HCT116 (cell line): ENCODE data around the gene MAU2. TPM values are rescaled to one million over a fixed set of nuclear protein-coding genes. Genes with fewer than 3 reads are reported as not detected.
"Not testable (repeated sequence)": the region's sequence is repeated elsewhere in the genome, so short reads cannot be mapped to it uniquely, and the experiment has no call there.

Experiments used
- ATAC-seq: fragments of 200-7000 bp; cut with Tn5 transposase; 2 replicates; pipeline ENCODE4 v1.9.1; 2020; ENCODE audit warnings: mild to moderate bottlenecking, moderate library complexity
- BruUV-seq: library from RNA; stranded (reverse); fragments of 400-500 nt; replicated peaks from 2 replicates; lab custom pipeline; 2021; lab: Mats Ljungman, UMichigan
- CTCF ChIA-PET: fragments of 300-600 bp; sonication (Branson Sonifier 250); formaldehyde crosslinking; loops from one replicate; lab custom pipeline; 2021; ENCODE audit warnings: antibody characterized with exemption; lab: Charles Lee
- POLR2A ChIA-PET: fragments of 300-600, 350-600 bp; sonication (Branson Sonifier 250); formaldehyde crosslinking; loops from one replicate; lab custom pipeline; 2021; ENCODE audit warnings: antibody characterized with exemption; lab: Charles Lee
- RAD21 ChIA-PET, 2 experiments: fragments of 300-600 bp; sonication (Branson Sonifier 250); formaldehyde crosslinking; loops; one replicate each; lab custom pipeline; 2023; ENCODE audit warnings: low total read pairs in 2 of 2; ENCODE audit not compliant: uncharacterized antibody in 2 of 2, unreplicated experiment in 2 of 2, low non-redundant PET in 1 of 2; lab: Charles Lee
- DNase-seq: peaks from one replicate; pipeline ENCODE4 v3.0.0-alpha.2; 2010; ENCODE audit warnings: low read depth, low spot score
- H2AFZ ChIP-seq: fragments of 200-600 bp; shearing (Covaris generic), sonication (generic); 2 replicates; pipeline ENCODE4 v1.6.1; 2017; ENCODE audit warnings: low read depth, mixed run types, mixed read lengths, antibody characterized with exemption, low read length; ENCODE audit not compliant: poor library complexity, severe bottlenecking
- H3K27ac ChIP-seq: 2 replicates; pipeline ENCODE4 v1.5.1; 2012; ENCODE audit warnings: low read depth, low read length
- H3K27me3 ChIP-seq: fragments of 200-600 bp; sonication (generic); 2 replicates; pipeline ENCODE4 v1.6.1; 2016; ENCODE audit warnings: mixed run types, low read length, mixed read lengths; ENCODE audit not compliant: insufficient read depth
- H3K36me3 ChIP-seq, 2 experiments: fragments of 200-500 bp in 1 of 2; fragments of 200-600 bp in 1 of 2; sonication (Bioruptor generic) in 1 of 2; sonication (generic) in 1 of 2; 2 replicates each; pipeline versions ENCODE4 v1.5.1 to v1.6.1; 2014 to 2016; ENCODE audit warnings: low read length in 2 of 2, inconsistent platforms in 1 of 2, mixed read lengths in 1 of 2, mixed run types in 1 of 2; ENCODE audit not compliant: insufficient read depth in 2 of 2, control insufficient read depth in 1 of 2
- H3K4me1 ChIP-seq, 2 experiments: fragments of 200-600 bp in 1 of 2; sonication (generic) in 1 of 2; 2 replicates each; pipeline versions ENCODE4 v1.5.1 to v1.6.1; 2012 to 2017; ENCODE audit warnings: low read length in 2 of 2, inconsistent platforms in 1 of 2, mild to moderate bottlenecking in 1 of 2, mixed read lengths in 1 of 2, mixed run types in 1 of 2, moderate library complexity in 1 of 2; ENCODE audit not compliant: insufficient read depth in 2 of 2, control insufficient read depth in 1 of 2
- H3K4me2 ChIP-seq: fragments of 200-600 bp; sonication (generic); 2 replicates; pipeline ENCODE4 v1.6.1; 2017; ENCODE audit warnings: mixed run types, low read length, mixed read lengths
- H3K4me3 ChIP-seq, 2 experiments: fragments of 200-600 bp in 1 of 2; sonication (generic) in 1 of 2; replicated peaks in 1 of 2; 2 replicates each; pipeline ENCODE4 v1.5.1; 2011 to 2016; ENCODE audit warnings: low read length in 2 of 2, control low read depth in 1 of 2, low read depth in 1 of 2, mild to moderate bottlenecking in 1 of 2, mixed read lengths in 1 of 2, mixed run types in 1 of 2
- H3K79me2 ChIP-seq: fragments of 200-600 bp; sonication (generic); 2 replicates; pipeline ENCODE4 v1.6.1; 2017; ENCODE audit warnings: mild to moderate bottlenecking, mixed run types, low read length, moderate library complexity, mixed read lengths; ENCODE audit not compliant: insufficient read depth
- H3K9ac ChIP-seq: fragments of 200-600 bp; sonication (generic); 2 replicates; pipeline ENCODE4 v1.6.1; 2016; ENCODE audit warnings: low read length, mixed read lengths
- H3K9me2 ChIP-seq: fragments of 200-600 bp; sonication (generic), shearing (Covaris generic); 2 replicates; pipeline ENCODE4 v1.6.1; 2017; ENCODE audit warnings: mixed run types, mild to moderate bottlenecking, moderate library complexity; ENCODE audit not compliant: insufficient read depth
- H3K9me3 ChIP-seq, 2 experiments: fragments of 200-500 bp in 1 of 2; fragments of 200-600 bp in 1 of 2; sonication (Bioruptor generic) in 1 of 2; sonication (generic) in 1 of 2; 2 replicates each; pipeline ENCODE4 v1.6.1; 2014 to 2017; ENCODE audit warnings: low read length in 2 of 2, mixed read lengths in 2 of 2, inconsistent platforms in 1 of 2, low read depth in 1 of 2, mild to moderate bottlenecking in 1 of 2, mixed run types in 1 of 2, moderate library complexity in 1 of 2; ENCODE audit not compliant: control insufficient read depth in 1 of 2, insufficient read depth in 1 of 2
- H4K20me1 ChIP-seq: fragments of 200-600 bp; sonication (generic), shearing (Covaris generic); 2 replicates; pipeline ENCODE4 v1.6.1; 2017; ENCODE audit warnings: mixed run types, mild to moderate bottlenecking, moderate library complexity; ENCODE audit not compliant: insufficient read depth
- CEBPB ChIP-seq: IDR thresholded peaks from 2 replicates; pipeline ENCODE4 v1.6.1; 2012; ENCODE audit warnings: low read depth
- EGR1 ChIP-seq: IDR thresholded peaks from 2 replicates; pipeline ENCODE4 v1.6.1; 2012; ENCODE audit warnings: low read depth
- EZH2 ChIP-seq: fragments of 200-600 bp; sonication (generic); IDR thresholded peaks from 2 replicates; pipeline ENCODE4 v1.6.1; 2017; ENCODE audit warnings: antibody characterized with exemption, mixed run types
- EZH2phosphoT487 ChIP-seq: fragments of 200-600 bp; IDR thresholded peaks from 2 replicates; pipeline ENCODE4 v1.6.1; 2018; ENCODE audit warnings: antibody characterized with exemption, borderline replicate concordance
- SIN3A ChIP-seq: IDR thresholded peaks from 2 replicates; pipeline ENCODE4 v1.6.1; 2012; ENCODE audit warnings: low read depth
- YY1 ChIP-seq: IDR thresholded peaks from 2 replicates; pipeline ENCODE4 v1.6.1; 2011; ENCODE audit warnings: low read length, low read depth, moderate library complexity, mild to moderate bottlenecking; ENCODE audit not compliant: insufficient replicate concordance; ENCODE audit errors: extremely low read depth
- ZFX ChIP-seq: fragments of 450-650 bp; IDR thresholded peaks from 2 replicates; pipeline ENCODE4 v1.6.1; 2017
- ZNF274 ChIP-seq: fragments of 200-500 bp; sonication (Bioruptor generic); IDR thresholded peaks from 2 replicates; pipeline ENCODE4 v1.6.1; 2014; ENCODE audit warnings: mild to moderate bottlenecking, low read depth, low read length, inconsistent platforms
- intact Hi-C: fragments of 100-400 bp; cut with micrococcal nuclease; formaldehyde crosslinking; loops from 2 replicates; pipeline ENCODE4 v1.10.0; 2022
- total RNA-seq: library from RNA; stranded (reverse); gene quantifications from one replicate; pipeline ENCODE4 v1.2.1, GENCODE V29; 2021; ENCODE audit not compliant: unreplicated experiment
- TF ChIP-seq, protein P1 (sequence below), 3 experiments: fragments of 200-600 bp in 1 of 3; sonication (generic) in 1 of 3; IDR thresholded peaks in 2 of 3; conservative IDR thresholded peaks in 1 of 3; 2 replicates each; pipeline ENCODE4 v1.5.1; 2012 to 2017; ENCODE audit warnings: low read depth in 2 of 3, low read length in 2 of 3, antibody characterized with exemption in 1 of 3, borderline replicate concordance in 1 of 3, control low read depth in 1 of 3, mild to moderate bottlenecking in 1 of 3, mixed read lengths in 1 of 3, mixed run types in 1 of 3, moderate library complexity in 1 of 3; ENCODE audit not compliant: insufficient read depth in 1 of 3

Gene MAU2
- total RNA-seq, 1 experiment from 2014 or later, result 36.2 TPM

DNA sequence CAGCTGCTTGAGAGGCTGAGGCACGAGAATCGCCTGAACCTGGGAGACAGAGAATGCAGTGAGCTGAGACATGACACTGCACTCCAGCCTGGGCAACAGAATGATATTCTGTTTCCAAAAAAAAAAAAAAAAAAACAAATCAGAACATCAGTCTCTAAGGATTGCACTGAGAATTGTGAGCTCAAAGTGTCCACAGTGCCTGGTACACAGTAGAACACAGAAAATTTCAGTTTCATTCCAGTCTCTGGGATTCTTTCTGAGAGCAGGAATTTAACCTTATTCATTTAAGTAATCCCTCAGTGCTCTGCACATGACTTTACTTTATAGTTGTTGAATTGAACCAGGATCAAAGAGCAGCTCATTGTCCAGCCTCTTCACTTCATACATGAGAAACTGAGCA is 58.9 kb downstream of the MAU2 start:
- H2AFZ ChIP-seq, result no peak overlapping the region
- H3K27ac ChIP-seq, result no peak overlapping the region
- H3K4me1 ChIP-seq, result peaks cover 41 to 63% of the 10 kb centered on the region in 2 experiments
- RAD21 ChIA-PET, result no interaction called here
- intact Hi-C loops, result no loop called here
- CTCF ChIA-PET, result no interaction called here
- no peak for DNase-seq
- TSS peak; percentile 45 for BruUV-seq
- no peaks in the 10 kb centered on the region for H3K9me3 ChIP-seq
- H3K9me2 ChIP-seq, result no peaks in the 10 kb centered on the region
- no peaks in the 10 kb centered on the region for H3K79me2 ChIP-seq
- no peak overlapping the region for H3K4me3 ChIP-seq
- no peak overlapping the region for H3K9ac ChIP-seq
- POLR2A ChIA-PET, result interaction anchor here (1.9 kb wide), 1 partner anchor 15 kb away, joined by 6 read pairs; no protein-coding TSS in a partner anchor
- no peaks in the 10 kb centered on the region for H3K36me3 ChIP-seq
- 0 out of 2 replicates have a peak overlapping the region, but pooled peaks have one; percentile 0 for H3K4me2 ChIP-seq
- no peak for TF ChIP-seq EGR1
- no peak for TF ChIP-seq EZH2phosphoT487
- TF ChIP-seq SIN3A, result no peak
- no peak for TF ChIP-seq ZNF274
- no peak for TF ChIP-seq YY1
- TF ChIP-seq ZFX, result no peak
- TF ChIP-seq CEBPB, result no peak
- TF ChIP-seq, protein P1, sequence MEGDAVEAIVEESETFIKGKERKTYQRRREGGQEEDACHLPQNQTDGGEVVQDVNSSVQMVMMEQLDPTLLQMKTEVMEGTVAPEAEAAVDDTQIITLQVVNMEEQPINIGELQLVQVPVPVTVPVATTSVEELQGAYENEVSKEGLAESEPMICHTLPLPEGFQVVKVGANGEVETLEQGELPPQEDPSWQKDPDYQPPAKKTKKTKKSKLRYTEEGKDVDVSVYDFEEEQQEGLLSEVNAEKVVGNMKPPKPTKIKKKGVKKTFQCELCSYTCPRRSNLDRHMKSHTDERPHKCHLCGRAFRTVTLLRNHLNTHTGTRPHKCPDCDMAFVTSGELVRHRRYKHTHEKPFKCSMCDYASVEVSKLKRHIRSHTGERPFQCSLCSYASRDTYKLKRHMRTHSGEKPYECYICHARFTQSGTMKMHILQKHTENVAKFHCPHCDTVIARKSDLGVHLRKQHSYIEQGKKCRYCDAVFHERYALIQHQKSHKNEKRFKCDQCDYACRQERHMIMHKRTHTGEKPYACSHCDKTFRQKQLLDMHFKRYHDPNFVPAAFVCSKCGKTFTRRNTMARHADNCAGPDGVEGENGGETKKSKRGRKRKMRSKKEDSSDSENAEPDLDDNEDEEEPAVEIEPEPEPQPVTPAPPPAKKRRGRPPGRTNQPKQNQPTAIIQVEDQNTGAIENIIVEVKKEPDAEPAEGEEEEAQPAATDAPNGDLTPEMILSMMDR (IDR thresholded peaks at IDR 0.05 in 2 of 3, conservative IDR thresholded peaks at IDR 0.05 in 1 of 3; ENCODE audit: borderline replicate concordance in 1 of 3, insufficient read depth in 1 of 3, low read depth in 2 of 3, low read length in 2 of 3), result no peak
- no peak for TF ChIP-seq EZH2
- no peaks in the 10 kb centered on the region for H4K20me1 ChIP-seq
- ATAC-seq, result no peak
- no peaks in the 10 kb centered on the region for H3K27me3 ChIP-seq

DNA sequence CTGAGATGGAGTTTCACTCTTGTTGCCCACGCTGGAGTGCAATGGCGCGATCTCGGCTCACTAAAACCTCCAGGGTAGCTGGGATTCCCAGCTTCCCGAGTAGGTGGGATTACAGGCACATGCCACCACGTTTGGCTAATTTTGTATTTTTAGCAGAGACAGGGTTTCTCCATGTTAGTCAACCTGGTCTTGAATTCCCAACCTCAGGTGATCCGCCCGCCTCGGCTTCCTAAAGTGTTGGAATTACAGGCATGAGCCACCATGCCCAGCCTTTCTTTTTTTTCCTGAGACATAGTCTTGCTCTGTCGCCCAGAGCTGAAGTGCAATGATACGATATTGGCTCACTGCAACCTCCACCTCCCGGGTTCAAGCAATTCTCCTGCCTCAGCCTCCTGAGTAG is 59.7 kb downstream of the MAU2 start:
- CTCF ChIA-PET, H3K27me3 ChIP-seq, H3K9me2 ChIP-seq, H3K4me2 ChIP-seq, RAD21 ChIA-PET, intact Hi-C loops, H2AFZ ChIP-seq, H3K27ac ChIP-seq, BruUV-seq, H3K4me3 ChIP-seq, H3K79me2 ChIP-seq, DNase-seq, H4K20me1 ChIP-seq, H3K9me3 ChIP-seq, H3K36me3 ChIP-seq, ATAC-seq, H3K9ac ChIP-seq: not testable (repeated sequence)
- POLR2A ChIA-PET, result interaction anchor here (1.2 to 1.9 kb wide), 2 partner anchors 8 to 16 kb away, joined by 3 to 6 read pairs; no protein-coding TSS in a partner anchor
- H3K4me1 ChIP-seq, result peaks cover 41 to 63% of the 10 kb centered on the region in 2 experiments
